Astrocyte (in vitro differentiated cells and primary cell): Measurements from ENCODE around the gene MIS18A. TPM values are rescaled to one million over a fixed set of nuclear protein-coding genes. Genes with fewer than 3 reads are reported as not detected.
"Not testable (repeated sequence)": the region's sequence is repeated elsewhere in the genome, so short reads cannot be mapped to it uniquely, and the experiment has no call there.

Experiments used
- DNase-seq: peaks from one replicate; pipeline ENCODE4 v3.0.0-alpha.2; 2010; ENCODE audit warnings: low read depth
- FAIRE-seq: peaks from 2 replicates; lab custom pipeline; 2011; peaks lifted over from hg19 to GRCh38; lab: Jason Lieb, UNC
- H2AFZ ChIP-seq: 2 replicates; pipeline ENCODE4 v1.6.0; 2012; ENCODE audit warnings: low read depth, low read length, inconsistent platforms
- H3K27ac ChIP-seq: 2 replicates; pipeline ENCODE4 v1.5.1; 2011; ENCODE audit warnings: low read depth, low read length, inconsistent platforms
- H3K27me3 ChIP-seq: 2 replicates; pipeline ENCODE4 v1.6.0; 2011; ENCODE audit warnings: low read length, inconsistent platforms; ENCODE audit not compliant: insufficient read depth
- H3K36me3 ChIP-seq: 2 replicates; pipeline ENCODE4 v1.5.1; 2011; ENCODE audit warnings: low read length, inconsistent platforms; ENCODE audit not compliant: insufficient read depth
- H3K4me1 ChIP-seq: 2 replicates; pipeline ENCODE4 v1.5.1; 2011; ENCODE audit warnings: low read length, inconsistent platforms; ENCODE audit not compliant: insufficient read depth
- H3K4me2 ChIP-seq: 2 replicates; pipeline ENCODE4 v1.6.0; 2012; ENCODE audit warnings: low read length, inconsistent platforms
- H3K4me3 ChIP-seq: 2 replicates; pipeline ENCODE4 v1.5.1; 2011; ENCODE audit warnings: low read depth, mild to moderate bottlenecking, low read length, inconsistent platforms; ENCODE audit not compliant: insufficient read depth
- H3K79me2 ChIP-seq: 2 replicates; pipeline ENCODE4 v1.6.0; 2012; ENCODE audit warnings: mild to moderate bottlenecking, low read length, inconsistent platforms; ENCODE audit not compliant: insufficient read depth
- H3K9ac ChIP-seq: 2 replicates; pipeline ENCODE4 v1.6.0; 2012; ENCODE audit warnings: mild to moderate bottlenecking, low read length, inconsistent platforms
- H3K9me3 ChIP-seq: 2 replicates; pipeline ENCODE4 v1.5.1; 2012; ENCODE audit warnings: low read depth, mild to moderate bottlenecking, low read length, inconsistent platforms; ENCODE audit not compliant: insufficient read depth
- H4K20me1 ChIP-seq: 2 replicates; pipeline ENCODE4 v1.6.0; 2012; ENCODE audit warnings: low read length, inconsistent platforms; ENCODE audit not compliant: insufficient read depth
- H3K27ac Mint-ChIP-seq: one replicate; pipeline ENCODE4 v1.8.0; 2021; ENCODE audit warnings: mild to moderate bottlenecking, mixed read lengths; ENCODE audit not compliant: unreplicated experiment
- H3K27me3 Mint-ChIP-seq: one replicate; pipeline ENCODE4 v1.8.0; 2021; ENCODE audit warnings: low read depth, mixed read lengths; ENCODE audit not compliant: unreplicated experiment
- H3K36me3 Mint-ChIP-seq: one replicate; pipeline ENCODE4 v1.8.0; 2021; ENCODE audit warnings: low read depth, mixed read lengths; ENCODE audit not compliant: unreplicated experiment
- H3K4me1 Mint-ChIP-seq: one replicate; pipeline ENCODE4 v1.8.0; 2021; ENCODE audit warnings: low read depth, mixed read lengths; ENCODE audit not compliant: unreplicated experiment
- H3K4me3 Mint-ChIP-seq: one replicate; pipeline ENCODE4 v1.8.0; 2021; ENCODE audit warnings: mild to moderate bottlenecking, moderate library complexity, mixed read lengths; ENCODE audit not compliant: unreplicated experiment
- H3K9me3 Mint-ChIP-seq: one replicate; pipeline ENCODE4 v1.8.0; 2021; ENCODE audit warnings: mild to moderate bottlenecking, mixed read lengths; ENCODE audit not compliant: unreplicated experiment
- EZH2 ChIP-seq: IDR thresholded peaks from 2 replicates; pipeline ENCODE4 v1.6.1; 2012; ENCODE audit warnings: mild to moderate bottlenecking, low read length, inconsistent platforms; ENCODE audit not compliant: insufficient read depth
- total RNA-seq: library from RNA; stranded (reverse); gene quantifications from 2 replicates; pipeline ENCODE4 v1.2.1, GENCODE V29; 2021
- TF ChIP-seq, protein P1 (sequence below): IDR thresholded peaks from 2 replicates; pipeline ENCODE4 v1.5.1; 2011; ENCODE audit warnings: low read depth, mild to moderate bottlenecking, inconsistent platforms, low read length, moderate library complexity; ENCODE audit not compliant: insufficient read depth

MIS18A gene
- total RNA-seq, 1 donor from 2014 or later, result 8.0 TPM

DNA sequence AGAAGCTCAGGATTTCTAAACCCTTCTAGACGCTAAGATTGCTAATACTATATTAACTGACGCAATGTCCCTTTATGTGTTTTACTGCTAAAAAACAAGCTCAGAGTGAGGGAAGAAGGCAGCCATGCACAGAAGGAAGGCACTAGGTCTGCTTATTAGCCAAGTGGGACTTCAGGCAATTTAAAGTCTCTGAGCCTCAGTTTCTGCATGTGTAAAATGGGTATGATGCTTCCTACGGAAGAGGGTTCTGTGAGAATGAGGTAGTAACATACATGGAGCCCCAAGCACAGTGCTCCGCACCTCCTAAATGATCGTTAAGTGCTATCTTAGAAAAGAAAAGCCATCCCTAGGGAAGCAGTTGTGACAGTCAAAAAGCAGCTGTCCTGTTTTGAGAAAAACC lies 16.9 kb downstream of the MIS18A start:
- Histone ChIP-seq H3K27ac (no peak overlapping the region), H3K4me3 (no peak overlapping the region), H3K4me1 (peaks cover 13% of the 10 kb centered on the region), H4K20me1 (no peaks in the 10 kb centered on the region), H3K9me3 (no peaks in the 10 kb centered on the region), H3K36me3 (peaks cover under 1% of the 10 kb centered on the region), H3K9ac (no peak overlapping the region), H3K79me2 (no peaks in the 10 kb centered on the region), H3K4me2 (no peak overlapping the region), H2AFZ (no peak overlapping the region), H3K27me3 (no peaks in the 10 kb centered on the region)
- Mint-ChIP-seq H3K4me3 (no peak overlapping the region), H3K9me3 (no peaks in the 10 kb centered on the region), H3K27me3 (peaks cover 1% of the 10 kb centered on the region), H3K36me3 (peaks cover 7% of the 10 kb centered on the region), H3K27ac (no peak overlapping the region), H3K4me1 (peaks cover 2% of the 10 kb centered on the region)
- DNase-seq (no peak), FAIRE-seq (no peak)
- TF ChIP-seq, protein P1, sequence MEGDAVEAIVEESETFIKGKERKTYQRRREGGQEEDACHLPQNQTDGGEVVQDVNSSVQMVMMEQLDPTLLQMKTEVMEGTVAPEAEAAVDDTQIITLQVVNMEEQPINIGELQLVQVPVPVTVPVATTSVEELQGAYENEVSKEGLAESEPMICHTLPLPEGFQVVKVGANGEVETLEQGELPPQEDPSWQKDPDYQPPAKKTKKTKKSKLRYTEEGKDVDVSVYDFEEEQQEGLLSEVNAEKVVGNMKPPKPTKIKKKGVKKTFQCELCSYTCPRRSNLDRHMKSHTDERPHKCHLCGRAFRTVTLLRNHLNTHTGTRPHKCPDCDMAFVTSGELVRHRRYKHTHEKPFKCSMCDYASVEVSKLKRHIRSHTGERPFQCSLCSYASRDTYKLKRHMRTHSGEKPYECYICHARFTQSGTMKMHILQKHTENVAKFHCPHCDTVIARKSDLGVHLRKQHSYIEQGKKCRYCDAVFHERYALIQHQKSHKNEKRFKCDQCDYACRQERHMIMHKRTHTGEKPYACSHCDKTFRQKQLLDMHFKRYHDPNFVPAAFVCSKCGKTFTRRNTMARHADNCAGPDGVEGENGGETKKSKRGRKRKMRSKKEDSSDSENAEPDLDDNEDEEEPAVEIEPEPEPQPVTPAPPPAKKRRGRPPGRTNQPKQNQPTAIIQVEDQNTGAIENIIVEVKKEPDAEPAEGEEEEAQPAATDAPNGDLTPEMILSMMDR, result no peak
- no peak for TF ChIP-seq EZH2

DNA sequence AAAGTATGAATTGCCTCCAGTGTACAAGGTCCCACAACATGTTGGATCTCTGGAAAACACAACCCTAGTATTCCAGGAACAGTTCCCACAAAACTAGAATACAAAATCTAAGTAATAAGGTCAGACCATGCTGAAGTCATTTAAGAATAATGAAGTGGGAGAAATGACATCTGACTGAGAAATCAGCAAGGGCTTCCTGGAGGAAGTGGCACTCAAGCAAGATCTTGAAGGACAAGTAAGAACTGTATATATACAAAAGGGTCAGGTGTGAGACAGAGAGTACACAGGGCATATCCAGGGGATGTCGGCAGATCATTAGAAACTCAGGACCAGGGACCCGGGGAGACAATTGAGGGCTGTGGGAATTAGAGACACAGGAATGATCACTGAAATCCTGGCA lies 18.7 kb downstream of the MIS18A start:
- Histone ChIP-seq H3K4me3 (no peak overlapping the region), H2AFZ (no peak overlapping the region), H3K4me1 (peaks cover 21% of the 10 kb centered on the region), H3K36me3 (no peaks in the 10 kb centered on the region), H3K9me3 (no peaks in the 10 kb centered on the region), H3K27ac (no peak overlapping the region), H3K9ac (no peak overlapping the region), H3K27me3 (peaks cover 3% of the 10 kb centered on the region), H4K20me1 (no peaks in the 10 kb centered on the region), H3K79me2 (no peaks in the 10 kb centered on the region), H3K4me2 (no peak overlapping the region)
- DNase-seq (no peak), FAIRE-seq (no peak)
- Mint-ChIP-seq H3K27me3 (peaks cover 1% of the 10 kb centered on the region), H3K9me3 (no peaks in the 10 kb centered on the region), H3K36me3 (no peaks in the 10 kb centered on the region), H3K4me3 (no peak overlapping the region), H3K27ac (no peak overlapping the region), H3K4me1 (peaks cover 5% of the 10 kb centered on the region)
- no peak for TF ChIP-seq EZH2
- TF ChIP-seq, protein P1, result no peak

DNA sequence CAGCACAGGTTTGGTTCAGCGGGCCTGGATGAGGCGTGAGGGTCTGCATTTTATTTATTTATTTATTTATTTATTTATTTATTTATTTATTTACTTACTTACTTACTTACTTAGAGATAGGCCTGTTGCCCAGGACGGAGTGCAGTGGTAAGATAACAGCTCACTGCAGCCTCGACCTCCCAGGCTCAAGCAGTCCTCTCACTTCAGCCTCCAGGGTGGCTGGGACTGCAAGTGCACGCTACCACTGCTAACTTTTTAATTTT lies 20.1 kb downstream of the MIS18A start:
- not testable (repeated sequence) for H3K36me3 Mint-ChIP-seq, H3K79me2 ChIP-seq, H2AFZ ChIP-seq, H3K27ac ChIP-seq, FAIRE-seq, H3K9ac ChIP-seq, H3K27me3 ChIP-seq, H3K4me1 Mint-ChIP-seq, H3K9me3 Mint-ChIP-seq, DNase-seq, H3K4me2 ChIP-seq, H3K4me3 ChIP-seq, H4K20me1 ChIP-seq, H3K36me3 ChIP-seq, H3K4me3 Mint-ChIP-seq, H3K27ac Mint-ChIP-seq, H3K27me3 Mint-ChIP-seq, H3K9me3 ChIP-seq
- peaks cover 21% of the 10 kb centered on the region for H3K4me1 ChIP-seq
